Left cardiac atrium (tissue), 4 donors: Measurements from ENCODE around the gene ACSF2. TPM values are rescaled to one million over a fixed set of nuclear protein-coding genes. Genes with fewer than 3 reads are reported as not detected.
A peak's percentile ranks its signal among the peaks of the same experiment; 100 is the strongest.

ENCODE experiments used
- ATAC-seq, 2 donors: fragments of 200-7000 bp; cut with Tn5 transposase; one replicate each; pipeline ENCODE4 v1.9.1; 2020; ENCODE audit warnings: mild to moderate bottlenecking in 2 of 2, moderate library complexity in 2 of 2
- DNase-seq: peaks from one replicate; pipeline ENCODE4 v3.0.0-alpha.2; 2020
- intact Hi-C, 2 donors: fragments of 100-400 bp; cut with DNase I; formaldehyde crosslinking; loops; one replicate each; pipeline versions ENCODE4 v1.14.1 to v1.15.1; 2022 to 2023
- total RNA-seq, 2 donors: library from RNA; stranded (reverse); fragmentation: NEBNext Ultra II Directional; extraction: Animal tissue kit (Norgen Biotek cat#: 25700); gene quantifications; one replicate each; pipeline ENCODE4 v1.2.1, GENCODE V29; 2021
- donor health status: DM: no; HTN: yes; CAD: no.
- donor health status: DM: no; HTN: yes; CAD: no; lungs with severe emphysema.
- donor health status: DM: yes; HTN: yes; CAD: no.
- donor health status: Dilated cardiomyopathy.

The ACSF2 gene
- total RNA-seq, 2 donors from 2014 or later: 64.8 to 66.4 TPM

- no peak for ATAC-seq
- intact Hi-C loops: no loop called here
These were observed 32.3 kb downstream of the ACSF2 start for GRCh38 chr17:50458270-50458669.

GRCh38 chr17:50458701-50459676, 33.0 kb downstream of the ACSF2 start:
- DNase-seq (no peak), ATAC-seq (peak; percentile 31 to 42)
- intact Hi-C loops: no loop called here

More at GRCh38 chr17:50458270-50458669, 32.3 kb downstream of the ACSF2 start:
- DNase-seq: no peak

GRCh38 chr17:50459756-50460155, 33.7 kb downstream of the ACSF2 start:
- intact Hi-C loops: no loop called here
- DNase-seq (no peak), ATAC-seq (no peak)

GRCh38 chr17:50460831-50461526, 35.0 kb downstream of the ACSF2 start:
- DNase-seq (no peak), ATAC-seq (no peak)
- intact Hi-C loops: no loop called here

GRCh38 chr17:50461550-50462132, 35.6 kb downstream of the ACSF2 start:
- intact Hi-C loops: no loop called here
- DNase-seq (no peak), ATAC-seq (no peak)

GRCh38 chr17:50462446-50462845, 36.4 kb downstream of the ACSF2 start:
- intact Hi-C loops: no loop called here
- no peak for DNase-seq
- peak in 1 of 2 donors; percentile 24 for ATAC-seq

GRCh38 chr17:50464121-50464520, 38.1 kb downstream of the ACSF2 start:
- DNase-seq (no peak), ATAC-seq (no peak)
- intact Hi-C loops: no loop called here

- no peak for ATAC-seq
- DNase-seq: no peak
- intact Hi-C loops: no loop called here
These were observed 38.7 kb downstream of the ACSF2 start for GRCh38 chr17:50464736-50465135.

GRCh38 chr17:50465171-50465570, 39.2 kb downstream of the ACSF2 start:
- DNase-seq (no peak), ATAC-seq (no peak)
- intact Hi-C loops: no loop called here

GRCh38 chr17:50465635-50466034, 39.6 kb downstream of the ACSF2 start:
- no peak for ATAC-seq
- DNase-seq: no peak
- intact Hi-C loops: no loop called here

GRCh38 chr17:50466371-50467113, 40.5 kb downstream of the ACSF2 start:
- intact Hi-C loops: no loop called here
- ATAC-seq (no peak), DNase-seq (no peak)

- ATAC-seq (no peak), DNase-seq (no peak)
- intact Hi-C loops: no loop called here
These were observed 41.3 kb downstream of the ACSF2 start for GRCh38 chr17:50467114-50467854.

GRCh38 chr17:50467855-50468303, 41.9 kb downstream of the ACSF2 start:
- intact Hi-C loops: no loop called here
- ATAC-seq: no peak
- no peak for DNase-seq

GRCh38 chr17:50468304-50469207, 42.5 kb downstream of the ACSF2 start, which contains the start of gene CHAD:
CHAD (minus strand) TSS chr17:50468880; CDS start chr17:50468813, 67 bp downstream.
- ATAC-seq (peak; percentile 48 to 61), DNase-seq (no peak)

GRCh38 chr17:50469208-50469605, 43.2 kb downstream of the ACSF2 start:
- no peak for DNase-seq
- intact Hi-C loops: no loop called here
- ATAC-seq: peak; percentile 27 to 35

More at GRCh38 chr17:50468304-50469207, 42.5 kb downstream of the ACSF2 start, which contains the start of gene CHAD:
- intact Hi-C loops: no loop called here

GRCh38 chr17:50469671-50470305, 43.8 kb downstream of the ACSF2 start:
- no peak for ATAC-seq
- intact Hi-C loops: no loop called here

GRCh38 chr17:50470426-50470825, 44.4 kb downstream of the ACSF2 start:
- ATAC-seq: no peak
- no peak for DNase-seq
- intact Hi-C loops: no loop called here

More at GRCh38 chr17:50469671-50470305, 43.8 kb downstream of the ACSF2 start:
- no peak for DNase-seq
